NCI-H187 treated with DMSO at 0.1 percent for 48 hours (cell line): Measurements from ENCODE around the gene ACAP2.
A peak's percentile ranks its signal among the peaks of the same experiment; 100 is the strongest.

Source experiments
- DNase-seq: peaks from one replicate; lab custom pipeline; 2025; lab: John Stamatoyannopoulos, UW

ACAP2 gene

DNA sequence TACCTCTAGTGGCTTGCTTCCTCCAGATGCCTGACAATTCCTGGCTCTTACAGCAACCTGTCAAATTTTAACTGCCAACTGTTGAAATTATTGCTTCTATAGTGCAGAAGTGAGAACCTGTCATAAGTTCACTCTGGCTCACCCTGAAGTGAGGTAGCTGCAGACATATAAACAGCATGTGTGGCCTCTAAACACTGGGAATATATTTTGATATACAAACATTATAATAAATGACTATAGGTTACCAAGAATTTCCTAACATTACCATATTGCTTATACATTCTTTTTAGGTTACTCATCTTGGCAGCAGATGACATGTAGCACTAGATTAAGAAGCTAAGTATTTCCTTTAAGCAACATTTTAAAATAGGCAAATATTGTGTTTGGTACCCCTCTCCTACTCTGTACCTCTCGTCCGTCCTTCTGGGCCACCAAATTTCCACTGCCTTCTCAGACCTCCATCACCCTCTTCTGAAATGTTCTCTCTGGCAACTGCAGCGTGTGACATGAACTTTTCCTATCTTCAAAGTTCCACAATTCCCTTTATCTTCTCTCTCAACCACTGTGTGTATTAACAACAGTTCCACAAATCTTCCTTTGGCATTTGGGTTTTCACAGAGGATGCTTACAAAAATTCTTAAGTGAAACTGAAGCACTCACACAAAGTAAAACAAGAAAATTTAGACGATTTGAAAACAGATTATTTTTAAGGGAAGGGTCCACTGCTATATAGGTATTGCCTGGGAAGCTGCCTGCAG lies 156.5 kb downstream of the ACAP2 start:
- DNase-seq: no peak

DNA sequence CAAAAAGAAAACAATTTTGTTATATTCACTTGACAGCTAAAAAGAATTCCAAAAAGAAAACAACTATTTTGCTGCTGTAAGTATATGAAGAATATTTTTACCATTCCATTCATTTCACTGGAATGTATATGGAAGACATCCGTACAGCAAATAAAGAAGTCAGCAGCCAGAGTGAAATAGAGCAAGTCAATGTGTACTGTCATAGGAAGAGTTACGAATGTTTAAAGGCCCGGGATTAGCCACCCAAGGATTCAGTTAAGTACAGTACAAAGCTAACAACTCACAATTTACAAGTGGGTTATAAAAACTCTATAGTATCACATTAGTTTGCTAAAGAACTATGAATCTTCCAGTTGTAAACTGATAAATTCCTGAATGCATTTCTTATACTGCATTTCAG lies 157.4 kb downstream of the ACAP2 start:
- DNase-seq: no peak

DNA sequence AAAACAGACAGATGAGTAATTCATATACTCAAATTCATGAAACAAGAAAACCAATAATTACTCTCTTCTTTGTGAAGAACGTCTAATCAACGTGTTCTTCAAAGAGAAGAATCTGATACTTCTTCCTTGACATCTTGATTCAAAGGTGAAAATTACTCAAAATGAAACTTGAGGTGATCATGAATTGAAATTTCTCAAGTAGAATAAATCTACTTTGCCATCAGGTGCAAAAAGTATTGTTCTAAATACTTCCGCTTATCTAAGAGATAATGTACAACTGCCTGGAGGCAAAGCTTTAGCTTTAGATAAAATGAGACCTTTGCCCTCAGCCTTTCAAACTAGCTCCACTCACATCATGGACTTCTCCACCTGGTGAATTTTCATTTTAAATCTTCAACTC lies 158.0 kb downstream of the ACAP2 start:
- DNase-seq: no peak

DNA sequence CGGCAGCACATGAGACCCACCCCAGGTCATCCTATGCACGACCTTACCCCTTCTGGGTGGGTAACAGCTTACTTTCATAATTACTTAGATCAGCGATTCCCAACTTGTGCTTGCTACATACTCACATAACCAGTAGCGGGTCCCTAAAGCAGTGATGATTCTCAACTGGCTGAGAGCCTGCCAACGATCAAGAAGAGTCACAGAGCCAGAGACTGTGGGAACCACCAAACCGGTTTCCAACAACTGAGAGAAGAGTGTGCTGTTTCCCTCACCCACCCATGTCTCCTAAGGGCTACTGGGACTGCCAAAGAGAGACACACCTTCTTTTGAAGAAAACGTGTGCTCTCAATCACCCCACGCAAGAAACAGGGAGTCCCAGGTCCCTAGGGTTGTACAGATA lies 159.9 kb downstream of the ACAP2 start:
- DNase-seq: no peak

DNA sequence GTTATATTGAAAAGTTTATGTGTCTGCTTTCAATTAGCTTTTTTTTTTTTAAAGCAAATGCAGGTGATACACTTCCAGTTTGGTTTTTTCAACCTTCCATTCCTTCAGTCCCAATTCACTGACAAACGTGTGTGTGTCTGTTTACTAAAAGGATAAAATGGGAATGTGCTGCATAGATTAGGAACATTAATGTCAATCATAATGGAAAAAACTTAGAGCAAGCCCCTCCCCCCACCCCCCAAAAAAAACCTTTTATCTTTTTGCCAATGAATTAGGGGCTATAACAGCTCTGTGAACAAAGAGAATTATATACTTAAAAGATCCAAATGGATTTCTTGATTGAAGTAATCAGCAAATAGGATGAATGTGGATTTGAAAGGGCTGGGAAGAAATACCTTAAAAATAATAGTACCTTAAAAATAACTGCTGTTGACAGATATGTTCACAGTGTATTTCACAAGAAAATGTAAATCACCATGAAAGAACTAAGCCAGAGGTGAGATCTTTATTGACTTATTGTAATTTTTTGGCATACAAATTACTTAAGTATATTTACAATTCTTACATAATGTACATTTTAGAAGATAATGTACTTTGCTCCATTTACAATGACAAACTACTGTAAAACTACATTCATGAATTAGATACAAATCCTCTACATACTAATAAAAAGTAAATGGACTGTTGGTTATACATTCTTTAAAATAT lies 168.4 kb downstream of the ACAP2 start:
- no peak for DNase-seq

DNA sequence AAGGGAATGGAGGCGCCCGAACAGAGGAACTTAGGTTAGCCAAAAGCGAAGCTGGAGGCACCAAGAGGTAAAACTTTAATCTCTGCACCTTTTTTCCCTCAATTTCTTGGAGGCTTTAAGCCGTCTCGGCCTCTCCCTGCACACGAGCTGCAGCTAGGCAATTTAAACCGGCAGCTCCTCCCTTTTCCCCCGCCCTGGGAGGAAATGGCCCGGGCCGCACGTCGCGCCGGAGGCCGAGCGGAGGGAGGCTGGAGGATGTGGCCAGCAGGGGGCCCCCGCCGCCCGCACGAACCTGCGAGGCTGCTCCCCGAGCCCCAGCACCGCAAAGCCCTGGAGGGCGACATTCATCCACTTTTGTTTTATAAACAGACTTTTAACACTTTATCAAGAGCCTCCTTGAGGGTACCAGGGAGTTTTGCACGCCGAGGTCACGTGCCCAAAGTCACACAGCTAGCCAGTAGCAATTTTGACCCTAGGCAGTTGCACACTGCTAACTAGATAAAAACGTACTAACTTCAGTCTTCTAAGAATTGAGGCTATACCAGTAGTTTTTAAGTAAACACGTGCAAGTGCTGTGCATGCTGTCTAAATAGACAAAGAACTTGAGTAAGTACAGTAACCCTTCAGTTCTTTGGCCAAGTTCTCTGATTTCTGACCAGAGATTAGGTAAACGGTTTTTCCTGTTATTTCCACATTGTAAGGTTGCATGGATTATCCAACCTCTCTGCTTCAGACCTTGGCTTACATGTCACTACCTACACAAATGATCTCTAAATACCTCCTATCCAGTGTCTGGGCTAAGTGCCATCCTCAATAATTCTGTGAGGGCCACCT lies 171.2 kb downstream of the ACAP2 start:
- peak; percentile 46 for DNase-seq

DNA sequence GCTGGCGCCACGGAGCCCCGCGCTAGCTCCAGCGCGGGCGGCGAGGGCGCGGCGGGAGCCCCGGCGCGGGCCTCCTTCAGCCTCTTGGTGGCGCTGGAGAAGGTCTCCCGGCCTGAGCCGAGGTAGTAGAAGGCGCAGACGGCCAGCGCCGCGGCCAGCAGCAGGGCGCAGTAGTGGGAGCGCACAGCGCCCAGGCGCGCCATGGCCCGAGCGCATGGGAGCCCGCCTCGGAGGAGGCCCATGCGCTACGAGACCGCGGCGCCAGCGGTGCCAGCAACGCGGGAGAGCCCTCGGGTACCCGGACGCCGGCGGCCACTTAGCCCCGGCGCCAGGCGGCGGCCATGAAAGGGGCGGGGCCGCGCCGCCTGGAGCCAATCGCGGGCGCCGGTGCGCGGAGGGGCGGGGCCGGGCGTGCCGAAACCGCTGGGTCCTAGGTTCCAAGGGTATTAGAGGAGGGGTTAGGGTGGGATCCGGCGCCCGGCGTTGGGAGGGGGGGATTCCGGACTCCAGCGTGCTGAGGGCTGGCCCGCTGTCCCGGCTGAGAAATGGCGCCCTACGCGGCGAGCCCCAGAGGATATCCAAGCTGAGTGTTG lies 171.9 kb downstream of the ACAP2 start, which contains the start of gene XXYLT1:
TSS of gene XXYLT1 (minus strand) at position 343 of the 593 bp plus-strand sequence. CDS start at position 242, 101 bp downstream.
- peak; percentile 24 for DNase-seq

DNA sequence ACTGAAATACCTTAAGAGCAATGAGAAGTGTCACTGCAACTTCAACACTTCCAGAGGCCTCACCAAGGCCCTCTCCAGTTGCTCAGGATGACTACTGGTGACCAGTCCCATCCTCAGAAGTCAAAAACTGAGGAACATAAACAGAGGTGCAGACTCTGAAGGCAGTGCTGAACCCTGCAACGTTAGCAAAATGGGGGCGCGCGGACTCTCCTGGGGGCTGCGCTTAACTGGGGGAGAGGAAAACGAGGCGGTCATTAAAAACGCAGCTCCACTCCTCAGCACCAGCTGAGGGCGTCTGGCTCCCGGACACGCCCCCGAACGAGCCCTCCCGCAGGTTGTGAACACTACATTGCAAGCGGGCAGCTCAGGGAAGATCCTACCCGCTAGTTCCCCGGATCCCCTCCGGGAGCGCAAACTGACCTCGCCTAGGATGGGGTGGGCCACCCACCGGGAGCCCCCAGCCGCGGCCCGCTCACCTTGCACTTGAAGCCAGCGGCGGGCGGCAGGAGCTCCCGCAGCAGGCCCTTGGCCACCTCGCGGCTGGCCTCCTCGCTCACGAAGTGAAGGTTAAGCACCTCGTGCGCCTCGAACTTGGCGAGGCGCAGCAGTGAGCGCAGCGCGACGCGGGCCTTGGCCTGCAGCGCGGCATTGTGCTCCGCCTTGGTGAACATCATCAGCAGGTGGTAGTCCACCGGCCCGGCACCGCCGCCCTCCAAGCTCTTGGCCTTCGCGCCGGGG lies 172.6 kb downstream of the ACAP2 start:
- no peak for DNase-seq

DNA sequence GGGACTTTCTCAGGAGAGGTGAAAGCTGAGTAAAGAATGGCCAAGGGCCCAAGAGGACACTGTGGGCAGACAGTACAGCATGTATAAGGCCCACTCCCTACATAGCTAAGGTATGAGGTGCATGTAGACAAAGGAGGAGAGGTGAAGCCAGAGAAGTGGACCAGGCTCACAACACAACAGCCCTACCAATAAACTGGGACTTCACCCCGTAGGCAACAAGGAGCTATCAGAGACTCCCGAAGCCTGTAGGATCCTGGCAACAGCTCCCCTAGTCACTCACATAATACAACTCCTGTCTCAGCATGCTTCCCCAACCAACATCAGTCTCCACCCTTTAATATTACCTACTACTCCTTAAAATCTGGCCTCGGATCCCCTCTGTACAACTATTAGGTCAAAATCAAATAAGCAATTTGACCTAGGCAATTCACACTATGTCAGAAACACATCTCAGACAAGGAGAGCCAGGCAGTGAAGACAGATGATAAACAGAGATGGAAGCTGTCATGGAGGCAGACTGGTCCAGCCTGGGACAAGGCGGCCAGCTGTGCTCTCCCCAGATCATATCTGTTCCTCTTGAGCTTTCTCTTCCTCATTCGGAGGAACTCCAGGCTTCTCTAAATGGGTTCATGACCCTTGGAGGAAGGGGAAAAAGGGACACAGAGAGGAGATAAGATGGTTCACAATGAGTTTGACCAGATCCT lies 173.3 kb downstream of the ACAP2 start:
- DNase-seq: no peak

DNA sequence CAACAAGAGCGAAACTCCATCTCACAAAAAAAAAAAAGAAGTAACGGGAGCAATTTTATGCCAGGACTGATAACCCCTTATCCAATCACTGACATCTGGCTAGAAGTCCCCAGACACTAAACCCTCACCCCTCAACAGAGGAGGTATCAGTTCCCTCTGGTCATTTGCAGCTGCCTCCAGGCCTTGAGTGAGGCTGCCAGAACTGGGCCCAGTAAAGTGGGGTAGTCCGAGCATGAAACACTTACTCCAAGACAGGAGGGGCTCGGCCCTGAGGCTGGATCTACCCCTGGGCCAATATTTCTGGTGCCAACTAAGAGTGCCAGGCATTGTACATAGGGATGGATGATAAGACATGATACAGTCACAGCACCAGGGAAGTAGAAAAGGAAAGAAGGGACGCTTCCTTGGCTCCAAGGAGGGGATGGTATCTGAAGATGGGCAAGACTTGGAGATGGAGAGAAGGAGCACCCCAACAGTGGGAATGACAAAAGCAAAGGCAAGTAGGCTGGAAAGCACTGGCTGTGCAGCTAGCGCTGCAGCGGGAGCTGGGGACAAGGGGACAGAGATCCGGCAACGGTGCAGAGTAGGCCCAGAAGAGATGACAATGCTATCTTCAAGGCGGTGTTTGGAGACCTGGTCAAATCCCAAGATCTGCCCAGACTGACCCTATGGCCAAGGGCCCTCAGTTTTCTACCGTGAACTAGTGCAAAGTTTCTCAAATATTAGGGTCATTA lies 174.1 kb downstream of the ACAP2 start:
- no peak for DNase-seq

DNA sequence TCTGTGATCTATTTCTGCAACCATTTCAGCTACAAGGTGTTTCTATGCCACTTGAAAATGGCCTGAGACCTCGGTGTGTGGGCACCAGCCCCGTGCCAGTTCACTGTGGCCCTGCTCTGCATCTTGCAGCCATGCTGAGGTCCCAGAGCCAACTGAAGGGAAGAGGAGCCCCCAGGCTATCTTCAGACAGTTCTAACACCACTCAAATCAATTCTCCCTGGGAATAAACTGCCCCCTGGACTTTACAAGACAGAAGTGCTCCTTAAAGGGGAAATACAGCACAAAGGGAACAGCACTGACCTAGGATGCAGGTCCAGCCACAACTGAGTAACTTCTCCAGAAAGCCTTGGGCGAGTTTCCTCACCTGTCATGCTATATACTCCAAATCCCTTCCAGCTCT lies 175.7 kb downstream of the ACAP2 start:
- no peak for DNase-seq

DNA sequence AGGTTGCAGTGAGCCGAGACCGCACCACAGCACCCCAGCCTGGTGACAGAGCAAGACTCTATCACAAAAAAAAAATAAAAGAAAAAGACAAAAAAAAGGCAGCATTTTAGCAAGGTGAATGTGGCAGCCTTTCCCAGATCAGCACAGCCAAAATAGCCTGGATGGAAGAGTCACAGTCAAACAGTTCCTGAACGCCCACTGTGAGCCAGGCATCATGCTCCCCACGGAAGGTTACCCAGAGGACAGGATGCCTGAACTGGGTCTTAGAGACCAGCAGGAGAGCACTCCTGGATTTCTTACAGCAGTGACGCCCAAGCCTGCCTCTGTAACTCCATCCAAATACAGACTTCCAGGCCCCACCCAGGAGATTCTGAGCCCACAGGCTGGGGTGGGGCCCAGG lies 176.4 kb downstream of the ACAP2 start:
- no peak for DNase-seq

DNA sequence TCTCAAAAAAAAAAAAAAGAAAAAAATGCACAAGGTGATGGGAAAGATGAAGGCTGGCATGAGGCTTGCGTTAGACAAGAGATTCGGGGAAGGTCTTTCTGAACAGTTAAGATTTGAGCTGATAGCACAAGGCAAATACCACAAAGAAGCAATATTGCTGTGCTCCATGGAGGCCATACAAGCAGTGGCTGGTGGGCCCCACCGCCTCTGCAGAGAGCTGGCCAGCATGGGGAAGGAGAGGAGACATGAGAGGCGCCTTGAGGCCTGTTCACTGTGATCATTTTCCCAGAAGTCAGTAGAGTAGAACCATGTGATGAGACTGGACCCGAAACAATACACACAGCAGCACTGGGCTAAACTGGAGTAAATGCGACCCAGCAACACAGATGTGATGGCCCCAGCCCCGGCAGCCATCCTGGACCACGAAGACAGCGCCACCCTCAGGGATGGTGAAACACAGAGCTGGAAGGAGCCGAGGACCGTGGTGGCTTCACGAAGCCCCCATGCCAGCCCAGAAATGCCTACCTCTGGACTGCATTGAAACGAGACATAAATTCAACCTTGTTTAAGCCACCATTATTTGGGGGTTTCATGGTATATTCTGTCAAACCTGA lies 177.3 kb downstream of the ACAP2 start:
- no peak for DNase-seq

DNA sequence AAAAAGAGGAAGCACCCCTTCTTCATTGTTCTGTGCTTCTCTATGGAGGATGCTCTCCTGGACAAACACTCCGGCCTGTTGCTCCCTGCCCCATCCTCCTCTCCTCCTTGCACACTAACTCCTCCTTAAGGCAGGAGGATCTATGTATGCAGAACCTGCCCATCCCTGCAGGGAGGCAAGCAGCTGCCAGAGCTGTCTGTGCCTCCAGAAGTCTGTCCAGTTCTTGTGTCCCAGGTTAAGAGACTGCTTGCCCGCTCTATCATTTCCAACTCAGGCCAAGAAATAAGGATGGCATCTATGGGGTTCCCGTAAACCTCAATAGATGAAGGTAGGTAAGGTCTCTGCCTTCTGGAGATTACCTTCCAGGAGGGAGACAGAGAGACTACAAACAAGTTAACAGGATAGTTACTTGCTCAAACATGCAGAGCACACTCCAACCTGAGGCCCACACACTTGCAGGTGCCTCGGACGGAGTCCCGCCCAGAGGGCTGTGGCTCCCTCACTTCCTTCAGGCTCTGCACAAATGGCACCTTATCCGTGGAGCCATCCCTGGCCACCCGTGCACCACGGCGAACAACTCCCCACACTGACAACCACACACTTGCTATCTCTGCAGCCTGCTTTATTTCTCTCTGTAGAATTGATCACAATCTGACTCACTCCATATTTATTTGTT lies 178.8 kb downstream of the ACAP2 start:
- DNase-seq: no peak

DNA sequence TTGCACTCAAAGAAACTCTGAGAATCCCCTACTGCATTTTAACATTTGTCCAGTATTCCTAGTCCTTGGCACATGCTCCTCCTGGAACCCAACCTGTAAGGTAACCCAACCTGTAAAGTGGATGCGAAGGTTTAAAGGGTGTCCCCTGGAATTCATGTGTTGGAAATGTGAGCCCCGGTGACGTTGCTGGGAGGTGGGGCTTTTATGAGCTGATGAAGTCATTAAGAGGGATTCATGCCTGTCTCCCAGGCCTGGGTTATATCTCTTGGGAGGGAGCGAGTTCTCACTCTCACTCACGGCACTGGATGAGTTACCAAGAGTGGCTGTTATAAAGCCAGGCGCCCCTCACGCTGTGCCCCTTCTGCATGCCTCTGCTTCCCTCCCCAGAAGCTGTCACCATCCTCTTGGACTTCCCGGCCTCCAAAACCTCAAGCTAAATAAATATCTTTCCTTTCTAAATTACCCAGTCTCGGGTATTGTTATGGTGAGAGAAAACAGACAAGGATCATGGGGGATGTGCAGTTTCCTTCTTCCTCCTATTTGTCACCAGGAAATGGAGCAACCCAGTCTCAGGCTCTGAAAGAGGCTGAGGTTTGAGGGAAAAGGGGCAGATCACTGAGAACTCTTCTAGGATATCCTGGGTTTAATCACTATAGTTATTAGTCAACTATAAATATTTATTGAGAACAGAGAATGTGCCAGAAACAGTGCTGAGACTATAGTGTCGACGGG lies 179.5 kb downstream of the ACAP2 start:
- DNase-seq: no peak

DNA sequence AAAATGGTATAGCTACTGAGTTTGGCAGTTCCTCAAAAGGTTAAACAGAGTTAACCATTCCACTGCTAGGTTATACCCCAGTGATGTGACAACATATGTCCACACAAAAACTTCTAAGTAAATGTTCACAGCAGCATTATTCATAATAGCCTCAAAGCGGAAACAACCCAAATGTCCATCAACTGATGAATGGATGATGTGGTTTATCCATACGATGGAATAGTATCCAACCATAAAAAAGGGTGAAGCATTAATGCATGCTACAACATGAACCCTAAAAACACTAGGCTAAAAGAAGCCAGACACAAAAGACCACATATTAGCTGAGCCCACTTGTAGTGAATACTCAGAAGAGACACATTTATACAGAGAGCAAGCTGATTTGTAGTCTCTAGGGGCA lies 180.9 kb downstream of the ACAP2 start:
- DNase-seq: no peak

DNA sequence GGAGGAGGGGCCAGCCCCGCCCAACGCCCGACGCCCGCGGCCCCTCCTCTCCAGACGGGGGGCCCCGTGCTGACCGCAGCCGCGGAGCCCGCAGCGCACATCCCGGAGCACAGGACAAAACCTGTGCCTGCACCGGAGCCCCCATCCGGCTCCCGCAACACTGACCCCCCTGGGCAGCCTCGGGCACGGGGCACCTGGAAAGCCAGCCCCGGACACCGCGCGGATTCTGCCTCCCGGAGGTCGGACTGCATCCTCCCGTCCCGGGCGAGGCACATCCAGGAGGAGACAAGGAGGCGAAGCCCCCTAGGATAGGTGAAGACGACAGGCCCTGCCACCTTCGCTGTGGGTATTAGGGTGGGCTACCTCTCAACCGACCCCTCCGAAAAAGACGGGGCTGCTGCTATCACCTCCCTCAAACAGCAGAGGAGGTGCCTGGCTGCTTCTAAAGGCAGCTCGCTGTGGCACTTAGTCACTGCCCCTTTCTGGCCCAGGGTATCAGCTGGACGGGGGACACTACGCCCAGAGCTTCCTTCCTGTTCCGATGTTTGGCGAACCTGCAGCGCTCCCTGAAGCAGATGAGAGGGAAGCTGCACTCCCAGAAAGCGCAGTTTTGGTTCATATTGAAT lies 182.4 kb downstream of the ACAP2 start:
- no peak for DNase-seq
